ENCODE data around the gene NCKAP5. TPM values are rescaled to one million over a fixed set of nuclear protein-coding genes. Genes with fewer than 3 reads are reported as not detected.

NCKAP5 gene
- total and polyA plus RNA-seq, 2 of the 8 experiments (the other 6 are each of a cell fraction or from before 2014, with no cell fraction given): 0.27 to 0.86 TPM

DNA sequence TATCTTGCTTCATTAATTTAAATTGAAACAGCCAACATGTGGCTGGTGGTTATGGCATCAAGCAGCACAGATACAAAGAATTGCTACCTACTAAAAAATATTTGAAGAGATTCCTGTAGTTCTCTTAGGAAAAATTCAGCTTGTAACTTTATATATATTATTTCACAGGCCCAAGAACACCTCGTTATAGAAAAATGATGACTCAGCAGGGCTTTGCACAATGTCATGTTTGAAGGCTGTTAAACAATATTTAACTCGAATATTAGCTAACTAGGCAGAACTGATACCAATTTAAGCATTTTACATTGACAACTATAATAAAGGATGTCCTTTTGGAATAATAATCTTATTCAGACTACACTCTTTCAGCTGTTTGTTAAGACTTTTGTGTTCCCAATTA, 795.9 kb downstream of the NCKAP5 start:
- FAIRE-seq (no peak), DNase-seq (ENCODE audit: low read depth in 1 of 2, low spot score in 2 of 2) (no peak)
- TF ChIP-seq EP300 (IDR thresholded peaks at IDR 0.05; ENCODE audit: borderline replicate concordance in 1 of 2, low read depth in 2 of 2, low read length in 2 of 2) (no peak), MAFK (IDR thresholded peaks at IDR 0.05; ENCODE audit: low read depth, low read length) (peak; percentile 89), BACH1 (IDR thresholded peaks at IDR 0.05; ENCODE audit: low read length) (no peak), TEAD4 (IDR thresholded peaks at IDR 0.05; ENCODE audit: low read depth, low read length) (no peak), NANOG (IDR thresholded peaks at IDR 0.05; ENCODE audit: insufficient read depth, low read depth, low read length, poor library complexity, severe bottlenecking) (no peak)
- WGBS, 2 experiments (ENCODE audit: extremely low coverage in 1 of 2, insufficient coverage in 1 of 2, insufficient read length in 1 of 2, insufficient replicate concordance in 2 of 2, low coverage in 1 of 2, low lambda C conversion rate in 2 of 2, missing lambda C conversion rate in 1 of 2): 89% methylated on average over 2 of the region's 2 CpGs; no CpG with 5 or more reads in 1 of the 2 experiments
- no peak overlapping the region for H2BK12ac ChIP-seq (ENCODE audit: low read depth, low read length)
- no peak overlapping the region for H3K4me3 ChIP-seq (ENCODE audit: extremely low read depth in 1 of 4, insufficient read depth in 2 of 4, low read depth in 3 of 4, low read length in 4 of 4)
- H2BK20ac ChIP-seq (ENCODE audit: low read length): no peak overlapping the region
- peaks cover 0 to 2% (median 0%) of the 10 kb centered on the region in 4 experiments; a peak in 1 of 7 replicates for H3K4me1 ChIP-seq (replicated peaks in 1 of 4; ENCODE audit: control insufficient read depth in 3 of 4, insufficient read depth in 4 of 4, low read length in 3 of 4)
- H3K4ac ChIP-seq (replicated peaks; ENCODE audit: insufficient read length, low read depth, low read length): no peak overlapping the region
- no peak overlapping the region for H3K4me2 ChIP-seq (ENCODE audit: insufficient read depth in 1 of 2, low read depth in 2 of 2, low read length in 2 of 2)
- H2BK15ac ChIP-seq (ENCODE audit: low read length): no peak overlapping the region
- H4K5ac ChIP-seq (ENCODE audit: insufficient read length, low read depth, low read length): no peak overlapping the region
- no peaks in the 10 kb centered on the region for H4K20me1 ChIP-seq (replicated peaks in 1 of 2; ENCODE audit: control insufficient read depth in 1 of 2, insufficient read depth in 2 of 2, low read length in 2 of 2)
- H3K18ac ChIP-seq (ENCODE audit: extremely low read depth, low read length): no peak overlapping the region
- no peak overlapping the region for H2AK5ac ChIP-seq (ENCODE audit: low read depth, low read length)
- ChIA-PET POLR2A (ENCODE audit: partially characterized antibody) (no interaction called here), CTCF (ENCODE audit: partially characterized antibody) (no interaction called here)
- H3K9me3 ChIP-seq (ENCODE audit: insufficient read depth in 2 of 2, low read depth in 1 of 2, low read length in 1 of 2): no peaks in the 10 kb centered on the region
- H3K23me2 ChIP-seq (ENCODE audit: low read depth, low read length): no peaks in the 10 kb centered on the region
- H2BK120ac ChIP-seq (replicated peaks; ENCODE audit: low read depth, low read length): no peak overlapping the region
- H3K36me3 ChIP-seq (ENCODE audit: control insufficient read depth in 2 of 4, insufficient read depth in 4 of 4, low read length in 3 of 4): no peaks in the 10 kb centered on the region
- H3K56ac ChIP-seq (replicated peaks; ENCODE audit: insufficient read length, low read depth, low read length): no peak overlapping the region
- no peak overlapping the region for H3K23ac ChIP-seq (ENCODE audit: insufficient read length)
- H2AFZ ChIP-seq (ENCODE audit: low read length): no peak overlapping the region
- no peaks in the 10 kb centered on the region for H3K79me1 ChIP-seq (ENCODE audit: low read depth, low read length)
- H2BK5ac ChIP-seq (ENCODE audit: low read depth, low read length): no peak overlapping the region
- no peak overlapping the region for H4K8ac ChIP-seq (ENCODE audit: extremely low read depth, insufficient read depth, low read length)
- no peaks in the 10 kb centered on the region for H3K79me2 ChIP-seq (ENCODE audit: control insufficient read depth in 1 of 2, insufficient read depth in 2 of 2, low read length in 2 of 2)
- H3K9ac ChIP-seq (replicated peaks in 1 of 4; ENCODE audit: extremely low read depth in 1 of 4, low read depth in 3 of 4, low read length in 3 of 4): no peak overlapping the region
- H3K27me3 ChIP-seq (replicated peaks in 1 of 4; ENCODE audit: control insufficient read depth in 3 of 4, extremely low read depth in 1 of 4, insufficient read depth in 3 of 4, low read length in 3 of 4): no peaks in the 10 kb centered on the region
- no peak overlapping the region for H3K27ac ChIP-seq (ENCODE audit: low read depth, low read length)
- no peak overlapping the region for H3K14ac ChIP-seq (ENCODE audit: insufficient read length)
- H4K91ac ChIP-seq (replicated peaks; ENCODE audit: insufficient read length, low read length): no peak overlapping the region
